Suppressor macrophage (primary cell): ENCODE results near the gene RFXANK.
"Not testable (repeated sequence)": the region's sequence is repeated elsewhere in the genome, so short reads cannot be mapped to it uniquely, and the experiment has no call there.

ENCODE experiments used
- DNase-seq, 4 experiments: peaks; one replicate each; pipeline ENCODE4 v3.0.0-alpha.2; 2020 to 2022

The RFXANK gene

GRCh38 chr19:19170053-19170872, 21.8 kb upstream of the RFXANK start, which contains the start of gene MEF2B:
Gene MEF2B (minus strand): TSS chr19:19170263. CDS start chr19:19150735, 19,528 bp downstream.
- peak; percentile 17 to 73 (median 46) for DNase-seq

DNA sequence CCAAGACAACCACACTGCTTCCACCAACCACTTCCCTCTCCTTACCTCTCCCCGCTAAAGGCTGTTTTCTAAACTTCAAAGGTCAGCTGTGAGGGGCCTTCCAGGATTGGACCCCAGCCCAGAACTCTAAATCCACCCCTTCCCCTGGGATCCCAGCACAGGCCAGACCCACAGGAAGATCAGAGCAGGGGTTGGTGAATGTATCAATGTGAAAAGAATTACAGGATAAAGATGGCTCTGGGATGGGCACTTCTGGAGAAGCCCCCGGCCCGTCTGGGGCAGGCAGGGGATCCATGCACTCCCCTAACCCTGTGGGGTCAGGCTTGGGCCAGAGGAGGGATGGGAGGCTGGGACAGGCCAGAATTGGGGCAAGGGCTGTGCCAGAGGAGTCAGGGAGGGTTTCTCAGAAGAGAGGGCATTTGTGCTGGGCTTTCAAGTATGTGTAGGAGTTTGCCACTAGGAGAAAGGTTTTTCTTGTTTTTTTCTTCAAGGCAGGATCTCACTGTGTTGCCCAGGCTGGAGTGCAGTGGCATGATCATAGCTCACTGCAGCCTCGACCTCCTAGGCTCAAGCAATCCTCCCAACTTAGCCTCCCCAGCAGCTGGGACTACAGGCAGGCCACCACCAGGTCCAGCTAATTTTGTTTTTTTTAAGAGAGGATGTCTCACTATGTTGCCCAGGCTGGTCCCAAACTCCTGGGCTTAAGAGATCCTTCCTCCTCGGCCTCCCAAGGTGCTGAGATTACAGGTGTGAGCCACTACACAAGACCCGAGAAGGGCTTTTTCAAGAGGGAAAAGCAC, 21.0 kb upstream of the RFXANK start:
- no peak for DNase-seq

- DNase-seq: peak in 2 of 4 experiments; percentile 14 to 42
Observed at GRCh38 chr19:19171821-19172532, 20.1 kb upstream of the RFXANK start.

- not testable (repeated sequence) for DNase-seq
Observed at GRCh38 chr19:19173243-19173642, 18.8 kb upstream of the RFXANK start.

DNA sequence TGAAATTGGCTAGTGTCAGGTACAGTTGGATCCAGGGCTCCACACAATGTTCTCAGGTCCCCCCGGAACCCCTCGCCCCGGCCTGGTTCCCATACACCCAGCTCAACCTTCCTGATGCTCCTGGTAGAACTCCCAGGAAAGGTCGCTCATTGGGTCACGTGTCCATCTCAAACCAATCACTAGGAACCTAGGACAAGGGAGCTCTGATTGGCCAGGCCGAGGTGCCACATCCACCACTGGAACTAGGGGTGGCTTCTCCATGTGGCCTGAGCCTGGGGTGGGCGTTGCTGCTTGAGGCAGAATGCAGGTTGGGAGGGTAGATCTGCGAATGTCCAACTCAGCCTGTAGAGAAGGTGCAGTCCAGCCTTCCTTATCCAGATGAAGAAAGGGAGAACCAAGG, 15.1 kb upstream of the RFXANK start:
- DNase-seq: no peak

DNA sequence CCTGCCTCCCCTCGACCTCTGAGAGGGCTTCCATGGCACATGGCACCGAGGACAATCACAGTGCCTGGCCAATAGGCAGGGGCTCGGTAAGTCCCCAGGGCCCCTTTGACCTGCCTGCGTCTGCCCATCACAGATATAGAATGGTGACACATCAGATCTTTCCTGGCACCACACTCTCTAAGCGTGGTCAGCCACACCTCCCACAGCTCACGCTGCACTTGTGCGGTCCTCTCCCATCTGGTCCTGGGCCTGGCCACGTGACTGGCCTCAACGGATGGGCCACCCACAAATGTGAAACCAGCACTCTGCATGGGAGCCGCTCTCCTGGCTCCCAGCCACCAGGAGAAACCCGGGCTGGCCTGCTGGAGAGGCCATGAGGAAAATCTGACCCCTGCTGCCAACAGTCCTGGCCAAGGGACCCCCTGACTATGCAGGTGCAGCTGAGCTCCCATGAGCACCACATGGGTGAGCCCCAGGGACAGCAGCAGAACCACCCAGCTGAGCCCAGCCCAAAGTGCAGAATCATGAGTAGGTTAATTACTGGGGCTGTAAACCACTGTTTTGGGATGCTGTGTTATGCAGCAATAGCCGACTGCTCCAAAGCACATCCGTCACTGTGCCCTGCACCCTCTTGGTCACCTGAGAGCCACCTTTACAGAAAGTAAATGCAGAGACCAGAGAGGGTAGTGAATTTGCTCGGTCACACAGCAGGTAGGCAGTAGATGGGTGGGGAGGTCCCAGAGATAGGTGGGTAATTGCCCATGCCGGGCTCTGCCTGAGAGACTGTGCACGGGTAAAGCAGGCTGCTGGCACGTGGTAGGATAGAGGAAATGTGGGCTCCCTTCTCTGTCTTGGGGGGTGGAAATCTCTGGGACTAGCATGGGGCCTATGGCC, 12.3 kb upstream of the RFXANK start:
- no peak for DNase-seq

DNA sequence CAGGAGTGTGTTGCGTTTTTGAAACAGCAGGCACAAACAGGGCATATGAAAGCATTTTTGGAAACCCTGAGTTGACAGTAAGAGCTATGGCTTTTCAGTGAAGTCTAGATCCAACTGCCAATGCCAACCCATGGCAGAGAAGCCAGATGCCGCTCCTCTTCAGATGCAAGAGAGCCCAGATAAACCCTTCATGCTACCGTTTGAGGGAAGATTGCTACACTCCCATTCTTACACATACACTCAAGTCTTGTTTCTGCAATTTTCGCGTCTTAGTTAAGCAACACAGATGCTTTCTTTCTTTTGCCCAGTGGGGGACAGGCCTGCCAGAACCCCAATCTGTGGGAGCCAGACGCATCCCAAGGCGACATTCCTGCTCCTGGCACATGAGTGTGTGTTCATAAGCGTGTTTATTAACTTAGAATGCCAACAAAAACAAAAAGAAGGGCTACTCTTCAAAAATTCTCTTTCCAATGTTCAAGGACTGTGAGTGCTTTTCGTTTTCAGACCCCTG, 10.5 kb upstream of the RFXANK start:
- DNase-seq: no peak

DNA sequence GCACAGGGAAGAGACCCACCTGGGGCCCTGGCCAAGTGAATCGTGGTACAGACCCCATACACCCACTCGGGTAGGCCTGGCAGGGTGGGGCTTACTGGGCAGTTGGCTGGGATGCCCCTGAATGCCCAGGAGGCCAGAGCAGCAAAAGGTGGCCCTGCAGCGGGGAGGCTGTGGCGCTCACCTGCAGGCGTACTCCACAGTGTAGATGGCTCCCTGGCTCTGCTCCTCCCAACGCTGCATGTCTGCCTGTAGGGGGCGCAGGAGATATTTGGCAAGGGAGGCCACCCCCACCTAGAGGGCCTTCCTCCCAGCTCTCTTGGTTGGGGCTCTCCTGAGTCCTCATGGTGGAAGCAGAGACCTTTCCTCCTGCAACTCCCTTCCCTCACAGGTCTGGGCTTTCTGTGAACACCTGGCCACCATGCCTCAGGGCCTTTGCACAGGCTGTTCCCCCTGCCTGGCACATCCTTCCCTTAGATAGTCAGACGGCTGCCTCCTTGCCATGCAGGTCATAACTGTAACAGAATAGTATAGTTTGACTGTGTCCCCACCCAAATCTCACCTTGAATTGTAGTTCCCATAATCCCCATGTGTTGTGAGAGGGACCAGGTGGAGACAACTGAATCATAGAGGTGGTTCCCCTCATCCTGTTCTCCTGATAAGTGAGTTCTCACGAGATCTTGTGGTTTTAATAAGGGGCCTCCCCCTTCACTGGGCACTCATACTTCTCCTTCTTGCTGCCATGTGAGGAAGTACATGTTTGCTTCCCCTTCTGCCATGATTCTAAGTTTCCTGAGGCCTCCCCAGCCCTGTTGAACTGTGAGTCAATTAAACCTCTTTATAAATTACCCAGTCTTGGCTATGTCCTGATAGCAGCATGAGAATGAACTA, 6.0 kb upstream of the RFXANK start:
- peak; percentile 8 to 65 (median 48) for DNase-seq

GRCh38 chr19:19186742-19187141, 5.3 kb upstream of the RFXANK start:
- DNase-seq: no peak

DNA sequence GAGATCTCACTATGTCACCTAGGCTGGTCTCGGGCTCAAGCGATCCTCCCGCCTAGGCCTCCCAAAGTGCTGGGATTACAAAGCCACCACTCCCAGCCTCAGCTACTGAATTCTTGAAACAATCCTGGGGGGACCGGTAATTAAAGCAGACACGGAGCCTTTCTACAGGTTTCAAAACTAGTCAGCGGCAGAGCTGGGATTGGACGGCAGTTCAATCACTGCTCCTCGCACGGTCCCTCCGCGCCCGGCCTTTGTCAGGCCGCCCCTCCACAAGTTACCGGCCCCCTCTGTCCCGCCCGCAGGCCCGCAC, 335 bp upstream of the RFXANK start:
- DNase-seq: no peak

- no peak for DNase-seq
Observed at GRCh38 chr19:19192910-19193423, 909 bp downstream of the RFXANK start.

GRCh38 chr19:19193926-19194325, 1.9 kb downstream of the RFXANK start:
- DNase-seq: no peak

DNA sequence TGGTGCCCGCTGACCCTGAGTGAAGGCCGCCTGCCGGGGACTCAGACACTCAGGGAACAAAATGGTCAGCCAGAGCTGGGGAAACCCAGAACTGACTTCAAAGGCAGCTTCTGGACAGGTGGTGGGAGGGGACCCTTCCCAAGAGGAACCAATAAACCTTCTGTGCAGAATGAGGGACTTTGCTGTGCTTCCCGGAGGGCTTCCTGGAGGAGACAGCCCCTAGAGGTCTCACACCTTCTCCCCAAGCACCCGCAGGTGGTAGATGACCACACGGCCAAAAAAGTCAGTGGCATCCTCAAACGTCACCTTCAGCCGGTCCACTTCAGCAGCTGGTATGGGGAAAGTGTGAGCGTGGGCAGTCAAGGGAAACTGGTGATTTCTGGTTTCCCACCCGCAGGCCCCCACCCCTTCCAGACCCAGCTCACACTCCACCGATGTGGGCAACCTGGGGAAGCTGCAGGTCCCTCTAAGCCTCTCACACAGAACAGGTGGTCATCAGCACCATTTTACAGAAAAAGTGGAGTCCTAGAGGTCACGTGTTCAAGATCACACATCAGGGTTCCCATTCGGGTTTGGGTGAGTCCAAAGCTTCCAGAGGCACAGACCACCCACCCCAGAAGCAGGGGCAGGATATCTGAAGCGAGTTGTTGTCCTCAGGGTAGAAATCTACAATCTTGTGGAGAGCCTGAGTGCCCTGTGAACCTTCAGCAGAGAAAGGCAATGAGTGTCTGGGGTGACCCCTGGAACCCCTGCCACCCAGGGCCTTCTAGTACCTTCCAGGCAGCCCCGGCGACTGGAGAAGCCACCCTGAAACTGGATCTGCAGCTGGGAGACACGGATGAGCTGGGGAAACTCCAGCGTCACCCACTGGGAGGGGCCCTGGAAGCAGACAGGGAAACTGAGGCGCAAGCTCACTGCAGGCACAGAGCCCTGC, 9.9 kb downstream of the RFXANK start:
- no peak for DNase-seq

- DNase-seq: no peak
Observed at GRCh38 chr19:19202707-19203011, 10.6 kb downstream of the RFXANK start.

DNA sequence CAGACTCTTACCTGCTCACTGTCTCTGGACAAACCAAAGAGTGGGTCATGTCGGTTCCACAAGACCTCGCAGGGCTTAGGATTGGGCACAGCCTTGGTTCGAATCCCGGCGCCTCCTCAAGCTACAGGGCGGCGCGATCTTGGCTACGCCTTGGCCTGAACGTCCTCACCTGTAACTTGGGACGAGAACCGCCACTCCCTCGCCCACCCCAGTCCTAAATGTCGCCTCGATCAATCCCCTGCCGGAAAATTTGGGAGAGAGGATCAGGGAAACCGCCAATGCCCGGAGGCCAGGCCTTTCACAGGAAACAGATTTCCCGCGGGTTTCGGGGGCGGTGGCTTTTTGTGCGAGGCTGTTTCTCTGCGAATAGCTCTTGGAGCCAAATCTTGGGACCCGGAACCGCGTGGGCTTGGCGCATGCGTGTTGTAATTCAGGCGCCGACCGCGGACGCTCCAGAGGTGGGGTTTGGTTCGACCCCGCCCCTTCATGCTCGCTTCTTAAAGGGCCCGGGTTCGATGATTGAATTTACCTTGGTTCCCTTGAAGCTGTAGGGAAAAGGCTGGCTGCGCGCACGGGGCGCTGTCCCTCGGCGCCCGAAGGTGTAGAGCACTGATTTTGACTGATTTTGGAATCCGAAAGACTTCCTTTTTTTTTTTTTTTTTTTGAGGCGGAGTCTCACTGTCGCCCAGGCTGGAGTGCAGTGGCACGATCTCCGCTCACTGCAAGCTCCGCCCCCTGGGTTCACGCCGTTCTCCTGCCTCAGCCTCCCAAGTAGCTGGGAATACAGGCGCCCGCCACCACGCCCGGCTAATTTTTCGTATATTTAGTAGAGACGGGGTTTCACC, 11.2 kb downstream of the RFXANK start, which contains the start of gene NR2C2AP:
TSS of gene NR2C2AP (minus strand) at position 403 of the 845 bp plus-strand sequence. CDS start at position 49, 354 bp downstream.
- peak; percentile 97 to 98 (median 97) for DNase-seq

DNA sequence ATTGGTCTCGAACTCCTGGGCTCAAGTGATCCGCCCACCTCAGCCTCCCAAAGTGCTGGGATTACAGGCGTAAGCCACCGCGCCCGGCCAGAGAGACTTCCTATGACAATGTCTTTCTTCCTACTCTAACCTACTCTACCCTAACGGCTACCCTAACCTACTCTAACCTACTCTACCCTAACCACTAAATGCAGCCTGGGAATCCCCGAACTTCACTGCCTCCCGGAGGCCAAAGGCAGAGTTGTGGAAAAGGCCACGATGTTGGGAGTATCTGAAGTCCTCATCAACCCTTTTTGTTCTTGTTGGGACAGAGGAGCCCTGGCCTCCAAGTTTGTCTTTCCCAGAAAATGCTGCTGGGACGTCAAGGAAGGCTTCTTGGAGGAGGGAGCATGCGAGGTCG, 12.1 kb downstream of the RFXANK start:
- DNase-seq: no peak

GRCh38 chr19:19205416-19206410, 13.7 kb downstream of the RFXANK start:
- no peak for DNase-seq
